Activated CD4-positive, alpha-beta T cell treated with anti-CD3 and anti-CD28 coated beads, Interleukin-2, amount 10 ng/mL, durations not matched to agents 7 days and 5 days (primary cell): ENCODE data around the gene HOXA11. TPM values are rescaled to one million over a fixed set of nuclear protein-coding genes. Genes with fewer than 3 reads are reported as not detected.

Source experiments
- CTCF ChIA-PET: fragments of 350-600 bp; sonication (Branson Sonifier 250); formaldehyde crosslinking; loops from one replicate; lab custom pipeline; 2021; ENCODE audit warnings: antibody characterized with exemption; lab: Charles Lee
- POLR2A ChIA-PET: fragments of 350-600 bp; sonication (Branson Sonifier 250); formaldehyde crosslinking; loops from one replicate; lab custom pipeline; 2021; ENCODE audit warnings: antibody characterized with exemption; lab: Charles Lee
- DNase-seq: peaks from one replicate; pipeline ENCODE4 v3.0.0-alpha.2; 2020
- H3K27ac Mint-ChIP-seq: one replicate; pipeline ENCODE4 v1.8.0; 2021; ENCODE audit warnings: mild to moderate bottlenecking, moderate library complexity, mixed read lengths
- H3K27me3 Mint-ChIP-seq: one replicate; pipeline ENCODE4 v1.8.0; 2021; ENCODE audit warnings: mixed read lengths
- H3K36me3 Mint-ChIP-seq: one replicate; pipeline ENCODE4 v1.8.0; 2021; ENCODE audit warnings: low read depth, mixed read lengths
- H3K4me1 Mint-ChIP-seq: one replicate; pipeline ENCODE4 v1.8.0; 2021; ENCODE audit warnings: mixed read lengths
- H3K4me3 Mint-ChIP-seq: one replicate; pipeline ENCODE4 v1.8.0; 2021; ENCODE audit warnings: mild to moderate bottlenecking, moderate library complexity, mixed read lengths
- H3K9me3 Mint-ChIP-seq: one replicate; pipeline ENCODE4 v1.8.0; 2021; ENCODE audit warnings: mixed read lengths
- total RNA-seq, 2 experiments: library from RNA; stranded (reverse); gene quantifications; one replicate each; pipeline ENCODE4 v1.2.3, GENCODE V29; 2021

HOXA11 gene
- not detected for total RNA-seq

DNA sequence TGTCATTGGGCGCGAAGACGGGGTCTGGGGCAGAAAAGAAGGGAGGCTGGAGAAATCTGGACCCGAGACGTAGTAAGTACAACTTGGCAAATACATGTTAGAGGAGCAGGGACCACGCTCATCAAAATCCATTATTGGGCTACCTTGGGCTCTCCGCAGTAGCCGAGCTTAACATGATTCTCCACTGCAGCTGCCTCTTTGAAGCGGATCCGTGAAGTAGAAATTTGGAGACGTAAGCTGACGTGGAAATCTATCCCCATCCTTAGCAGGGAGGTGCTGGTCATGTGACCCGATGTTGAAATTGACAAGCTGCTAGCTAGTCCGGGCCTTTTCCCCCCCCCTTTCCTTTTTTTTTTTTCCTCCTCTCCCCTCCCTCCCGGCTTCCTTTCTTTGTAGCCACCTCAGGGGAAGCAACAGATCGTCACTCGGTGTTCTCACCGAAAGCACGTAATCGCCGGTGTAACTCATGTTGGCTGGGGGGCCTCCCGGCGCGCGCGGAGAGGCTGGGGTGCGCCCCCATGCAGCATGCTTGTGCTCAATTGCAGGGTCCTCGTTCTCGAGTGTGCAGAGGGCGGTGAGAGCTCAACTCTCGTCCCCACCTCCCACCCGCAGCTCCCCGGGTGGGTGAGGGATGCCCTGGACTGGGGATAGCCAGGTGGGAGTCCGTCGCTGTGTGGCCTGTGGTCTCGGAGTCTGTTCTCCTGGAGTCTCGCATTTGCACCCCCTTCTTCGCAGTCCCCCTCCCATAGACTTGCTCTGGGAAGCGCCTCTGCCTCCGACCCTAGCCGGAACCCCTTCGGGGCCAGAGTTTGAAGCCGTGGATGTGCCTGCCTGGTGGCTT, at the start of gene HOXA11:
TSS of gene HOXA11 (minus strand) at position 220 of the 841 bp plus-strand sequence. CDS start at position 132, 88 bp downstream.
- Mint-ChIP-seq H3K4me3 (peak within 1 kb of the TSS; percentile 50), H3K27me3 (peaks cover 79% of the 10 kb centered on the region), H3K4me1 (peaks cover 42% of the 10 kb centered on the region), H3K36me3 (peaks cover 11% of the 10 kb centered on the region), H3K9me3 (no peaks in the 10 kb centered on the region), H3K27ac (peak within 1 kb of the TSS; percentile 69)
- ChIA-PET POLR2A (no interaction called here), CTCF (interaction anchor here (0.6 to 4.0 kb wide), 8 partner anchors 10 to 307 kb away, joined by 3 to 18 read pairs (median 4); no protein-coding TSS in a partner anchor)
- DNase-seq = no peak

DNA sequence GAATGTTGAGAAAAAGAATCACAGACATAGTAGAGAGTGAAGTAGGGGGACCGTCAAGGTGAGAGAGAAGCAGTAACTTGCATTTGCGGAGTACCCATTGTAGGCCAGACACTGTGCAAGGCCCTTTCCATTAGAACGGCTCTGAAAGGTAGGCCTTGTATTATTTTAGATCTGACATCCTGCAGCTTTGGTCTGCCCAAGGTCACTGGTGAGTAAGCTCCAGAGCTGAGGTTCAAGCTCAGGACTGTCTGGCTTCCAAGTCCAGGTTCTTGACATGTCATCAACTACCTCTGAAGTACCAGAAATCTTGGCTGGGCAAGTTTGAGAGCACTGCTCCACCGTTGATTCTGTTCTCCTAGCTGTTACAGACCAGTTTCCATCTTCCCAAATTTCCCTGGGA, 44.4 kb upstream of the HOXA11 start:
- Mint-ChIP-seq H3K4me3 (no peak overlapping the region), H3K4me1 (peaks cover 1% of the 10 kb centered on the region), H3K27me3 (peaks cover 45% of the 10 kb centered on the region), H3K27ac (no peak overlapping the region), H3K36me3 (no peaks in the 10 kb centered on the region), H3K9me3 (no peaks in the 10 kb centered on the region)
- CTCF ChIA-PET = no interaction called here
- POLR2A ChIA-PET = no interaction called here
- DNase-seq = no peak

DNA sequence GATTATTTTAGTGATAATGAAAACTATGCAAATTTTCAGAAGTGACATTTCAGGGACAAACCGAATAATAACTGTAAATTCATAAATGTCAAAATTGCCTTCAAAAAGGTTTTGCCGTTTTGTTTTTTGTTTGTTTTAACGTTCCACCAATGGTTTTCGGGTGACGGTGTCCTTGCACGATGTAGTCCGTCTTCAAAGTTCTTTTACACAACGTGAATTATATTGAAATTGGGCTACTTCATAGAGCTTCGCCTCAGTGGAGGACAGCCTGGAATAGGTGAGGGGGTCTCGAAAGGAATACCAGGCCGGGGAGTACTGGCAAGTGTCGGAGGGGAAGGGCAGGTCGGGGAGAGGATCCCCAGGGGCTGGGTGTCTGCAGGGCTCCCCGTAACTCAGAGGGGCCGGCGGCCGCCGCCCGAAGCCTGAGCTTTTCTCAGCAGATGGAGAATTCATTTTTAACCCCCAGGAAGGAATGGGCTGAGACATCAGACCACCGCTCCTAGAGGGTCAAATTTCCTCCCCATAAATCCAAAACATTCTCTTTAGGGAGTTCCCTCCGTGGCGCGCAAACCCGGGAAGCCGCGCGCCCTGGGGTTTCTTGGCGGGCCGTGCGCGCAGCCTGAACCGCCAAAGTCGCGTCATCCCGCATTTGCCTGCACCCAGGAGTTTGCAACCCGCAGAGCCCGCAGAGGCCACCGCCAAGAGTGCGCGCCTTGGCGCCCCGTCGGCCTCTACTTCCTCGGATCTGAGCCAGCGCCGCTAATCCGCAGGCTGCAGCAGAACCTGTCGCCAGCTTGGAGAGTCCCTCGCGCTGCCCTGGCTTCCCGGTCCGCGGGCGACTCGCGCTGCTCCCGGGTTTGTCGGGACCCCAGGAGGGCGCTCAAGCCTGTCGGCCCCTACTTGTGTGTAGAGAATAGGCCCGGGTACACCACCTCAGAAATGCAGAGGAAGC, 40.2 kb upstream of the HOXA11 start:
- peaks cover 4% of the 10 kb centered on the region for H3K4me1 Mint-ChIP-seq
- no peaks in the 10 kb centered on the region for H3K36me3 Mint-ChIP-seq
- H3K4me3 Mint-ChIP-seq = no peak overlapping the region
- H3K27me3 Mint-ChIP-seq = peaks cover 66% of the 10 kb centered on the region
- no peaks in the 10 kb centered on the region for H3K9me3 Mint-ChIP-seq
- ChIA-PET CTCF (interaction anchor here (1.2 kb wide), 1 partner anchor 15 kb away, joined by 3 read pairs; no protein-coding TSS in a partner anchor), POLR2A (no interaction called here)
- DNase-seq = no peak
- no peak overlapping the region for H3K27ac Mint-ChIP-seq

DNA sequence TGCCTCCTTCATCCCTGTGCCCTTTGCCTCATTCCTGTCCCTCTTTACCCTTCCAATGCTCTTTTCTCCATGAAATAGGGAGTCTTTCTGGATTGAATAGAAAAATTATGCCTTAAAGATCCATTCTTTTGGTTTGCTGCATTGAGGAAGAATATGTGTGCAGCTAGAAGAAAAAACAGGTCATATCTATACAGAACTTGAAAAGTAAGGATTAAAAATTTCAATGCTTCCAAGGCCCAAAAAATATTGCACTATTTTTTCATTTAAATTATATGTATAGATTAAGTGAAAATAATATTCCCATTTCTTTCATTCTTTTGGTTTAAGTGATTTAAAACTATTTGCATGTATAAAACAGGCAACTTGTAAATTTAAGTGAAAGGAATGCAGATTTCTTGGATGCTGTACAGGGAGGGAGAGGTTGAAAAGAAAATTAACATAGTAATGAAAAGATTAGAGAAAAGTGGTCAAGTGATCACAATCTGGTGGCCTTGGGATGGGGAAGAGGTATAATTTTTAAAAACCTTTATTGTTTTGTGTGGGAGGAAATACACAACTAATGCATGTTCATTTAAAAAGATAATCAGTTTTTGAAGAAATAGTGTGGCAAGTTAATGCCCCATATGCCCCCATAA, 39.0 kb upstream of the HOXA11 start:
- POLR2A ChIA-PET = interaction anchor here (0.7 kb wide), 1 partner anchor 131 kb away, joined by 3 read pairs; no protein-coding TSS in a partner anchor
- no peak for DNase-seq
- no peak overlapping the region for H3K27ac Mint-ChIP-seq

DNA sequence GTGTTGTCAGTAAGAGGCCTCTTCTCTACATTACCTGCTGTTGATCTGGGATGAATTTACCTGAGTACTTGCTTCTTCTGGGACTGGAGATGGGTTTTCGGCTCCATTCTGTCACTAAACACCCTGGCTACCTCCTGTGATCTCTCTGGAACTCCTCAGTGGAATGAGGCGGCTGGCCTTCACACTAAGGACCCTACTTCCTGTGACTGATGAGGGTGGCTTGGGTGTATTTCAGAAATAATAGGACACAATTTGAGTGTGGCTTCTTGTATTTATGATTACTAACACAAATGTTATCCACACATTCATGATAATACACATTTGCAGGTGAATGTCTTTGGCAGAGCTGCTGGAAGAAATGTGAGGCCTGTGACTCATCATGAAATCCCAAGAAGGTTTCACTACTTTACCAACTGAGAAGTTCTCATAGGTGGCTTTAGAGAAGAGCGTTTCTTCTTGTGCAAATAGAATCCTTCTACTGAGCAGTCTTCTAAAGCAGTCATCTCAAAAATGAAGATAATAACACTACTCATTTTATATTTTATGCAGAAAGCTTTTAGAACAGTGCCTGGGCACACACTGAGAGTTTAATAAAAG, 36.3 kb upstream of the HOXA11 start:
- Mint-ChIP-seq H3K27me3 (peaks cover 71% of the 10 kb centered on the region), H3K4me1 (peaks cover 8% of the 10 kb centered on the region), H3K4me3 (no peak overlapping the region), H3K9me3 (no peaks in the 10 kb centered on the region), H3K36me3 (no peaks in the 10 kb centered on the region), H3K27ac (no peak overlapping the region)
- CTCF ChIA-PET = no interaction called here
- no peak for DNase-seq
- POLR2A ChIA-PET = no interaction called here

More for the DNA sequence above, 39.0 kb upstream of the HOXA11 start:
- CTCF ChIA-PET = interaction anchor here (1.2 to 1.3 kb wide), 2 partner anchors 11 to 17 kb away, joined by 3 to 4 read pairs; no protein-coding TSS in a partner anchor
- Mint-ChIP-seq H3K36me3 (no peaks in the 10 kb centered on the region), H3K4me1 (peaks cover 8% of the 10 kb centered on the region), H3K4me3 (no peak overlapping the region), H3K9me3 (no peaks in the 10 kb centered on the region), H3K27me3 (peaks cover 70% of the 10 kb centered on the region)

DNA sequence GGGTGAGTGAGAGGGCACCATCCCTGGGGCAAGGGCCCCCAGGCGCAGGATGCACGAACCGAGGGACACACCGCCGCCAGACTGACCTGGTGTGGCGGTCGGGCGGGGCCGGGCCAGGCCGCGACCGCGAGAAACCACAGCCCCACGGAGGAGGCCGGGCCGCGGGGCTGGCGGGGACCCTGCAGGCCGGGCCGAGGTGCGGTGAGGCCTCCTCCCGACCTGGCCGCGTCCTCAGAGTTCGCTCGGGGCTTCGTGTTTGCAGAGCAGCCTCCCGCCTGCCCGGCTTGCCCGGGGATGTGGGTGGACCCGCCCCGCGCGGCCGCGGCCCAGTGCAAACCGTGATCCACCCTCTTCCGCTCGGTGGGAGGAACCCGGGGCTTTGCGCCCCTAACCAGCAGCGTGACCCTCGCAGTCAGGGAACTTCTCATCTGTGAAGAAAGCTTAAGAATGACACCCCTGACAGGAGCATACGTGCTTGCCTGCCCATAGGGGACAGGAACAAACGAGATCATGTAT, 35.5 kb upstream of the HOXA11 start:
- no peaks in the 10 kb centered on the region for H3K9me3 Mint-ChIP-seq
- H3K4me3 Mint-ChIP-seq = no peak overlapping the region
- no peaks in the 10 kb centered on the region for H3K36me3 Mint-ChIP-seq
- POLR2A ChIA-PET = no interaction called here
- no peak overlapping the region for H3K27ac Mint-ChIP-seq
- DNase-seq = no peak
- CTCF ChIA-PET = no interaction called here
- H3K27me3 Mint-ChIP-seq = peaks cover 74% of the 10 kb centered on the region
- H3K4me1 Mint-ChIP-seq = peaks cover 8% of the 10 kb centered on the region

DNA sequence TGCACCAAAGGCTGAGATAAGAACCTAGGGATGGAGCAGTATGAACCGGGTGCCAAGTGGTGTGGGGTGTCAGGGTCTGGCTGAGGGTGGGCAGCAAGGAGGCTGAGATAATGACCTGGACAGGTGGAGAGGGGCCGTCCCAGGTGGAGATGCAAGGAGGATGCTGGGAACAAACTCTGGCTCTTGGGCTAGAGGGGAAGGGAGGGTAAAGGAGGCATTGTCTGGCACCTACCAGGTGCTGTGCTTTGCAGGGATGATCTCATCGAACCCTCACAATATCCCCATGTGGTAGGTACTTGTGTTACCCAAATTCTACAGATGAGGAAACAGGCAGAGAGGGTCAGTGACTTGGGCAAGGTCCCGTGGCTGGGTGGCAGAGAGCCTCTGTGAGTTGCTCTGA, 34.8 kb upstream of the HOXA11 start:
- Mint-ChIP-seq H3K27me3 (peaks cover 77% of the 10 kb centered on the region), H3K36me3 (no peaks in the 10 kb centered on the region), H3K4me1 (peaks cover 6% of the 10 kb centered on the region), H3K4me3 (no peak overlapping the region), H3K27ac (no peak overlapping the region), H3K9me3 (no peaks in the 10 kb centered on the region)
- ChIA-PET POLR2A (no interaction called here), CTCF (interaction anchor here (0.7 kb wide), 1 partner anchor 1432 kb away, joined by 3 read pairs; no protein-coding TSS in a partner anchor)
- DNase-seq = no peak

DNA sequence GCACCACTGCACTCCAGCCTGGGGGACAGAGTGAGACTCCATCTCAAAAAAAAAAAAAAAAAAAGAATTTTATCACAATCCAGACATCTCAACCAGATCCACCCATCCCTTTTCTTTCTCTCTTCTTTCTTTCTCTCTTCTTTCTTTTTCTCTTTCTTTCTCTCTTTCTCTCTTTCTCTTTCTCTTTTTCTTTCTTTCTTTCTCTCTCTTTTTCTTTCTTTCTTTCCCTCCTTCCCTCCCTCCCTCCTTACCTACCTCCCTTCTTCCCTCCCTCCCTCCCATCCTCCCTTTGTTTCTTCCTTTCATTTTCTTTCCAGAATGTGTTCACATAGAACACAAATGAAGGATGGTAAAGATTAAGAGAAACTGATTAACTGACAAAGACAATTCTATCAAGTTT, 32.9 kb upstream of the HOXA11 start:
- H3K9me3 Mint-ChIP-seq = no peaks in the 10 kb centered on the region
- no peaks in the 10 kb centered on the region for H3K36me3 Mint-ChIP-seq
- peaks cover 8% of the 10 kb centered on the region for H3K4me1 Mint-ChIP-seq
- no peak for DNase-seq
- CTCF ChIA-PET = interaction anchor here (1.1 kb wide), 1 partner anchor 22 kb away, joined by 3 read pairs; no protein-coding TSS in a partner anchor
- POLR2A ChIA-PET = no interaction called here
- no peak overlapping the region for H3K4me3 Mint-ChIP-seq
- no peak overlapping the region for H3K27ac Mint-ChIP-seq
- peaks cover 80% of the 10 kb centered on the region for H3K27me3 Mint-ChIP-seq

DNA sequence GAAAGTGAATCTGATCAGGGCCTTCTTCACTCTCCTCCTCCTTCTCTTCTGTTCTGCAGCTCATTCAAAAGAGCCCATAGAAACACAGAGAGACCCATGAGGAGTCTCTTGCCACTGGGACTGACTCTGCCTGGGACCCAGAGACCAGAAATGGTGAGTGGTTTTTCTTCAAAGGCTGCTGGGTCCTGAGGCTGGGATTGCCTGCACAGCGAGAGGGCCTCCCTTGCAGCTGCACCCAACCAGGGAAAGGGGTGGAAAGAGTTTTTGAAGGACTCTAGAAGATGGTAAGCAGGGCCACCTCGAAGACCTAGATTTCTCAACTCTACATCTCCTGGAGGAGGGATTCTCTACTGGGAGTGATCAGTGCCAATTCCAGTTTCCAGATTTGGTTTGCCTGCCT, 30.3 kb upstream of the HOXA11 start:
- no peaks in the 10 kb centered on the region for H3K36me3 Mint-ChIP-seq
- no peaks in the 10 kb centered on the region for H3K9me3 Mint-ChIP-seq
- H3K4me1 Mint-ChIP-seq = peaks cover 8% of the 10 kb centered on the region
- H3K27me3 Mint-ChIP-seq = peaks cover 83% of the 10 kb centered on the region
- DNase-seq = no peak
- ChIA-PET CTCF (interaction anchor here (1.6 kb wide), 1 partner anchor 19 kb away, joined by 4 read pairs; no protein-coding TSS in a partner anchor), POLR2A (no interaction called here)
- H3K4me3 Mint-ChIP-seq = no peak overlapping the region
- no peak overlapping the region for H3K27ac Mint-ChIP-seq

DNA sequence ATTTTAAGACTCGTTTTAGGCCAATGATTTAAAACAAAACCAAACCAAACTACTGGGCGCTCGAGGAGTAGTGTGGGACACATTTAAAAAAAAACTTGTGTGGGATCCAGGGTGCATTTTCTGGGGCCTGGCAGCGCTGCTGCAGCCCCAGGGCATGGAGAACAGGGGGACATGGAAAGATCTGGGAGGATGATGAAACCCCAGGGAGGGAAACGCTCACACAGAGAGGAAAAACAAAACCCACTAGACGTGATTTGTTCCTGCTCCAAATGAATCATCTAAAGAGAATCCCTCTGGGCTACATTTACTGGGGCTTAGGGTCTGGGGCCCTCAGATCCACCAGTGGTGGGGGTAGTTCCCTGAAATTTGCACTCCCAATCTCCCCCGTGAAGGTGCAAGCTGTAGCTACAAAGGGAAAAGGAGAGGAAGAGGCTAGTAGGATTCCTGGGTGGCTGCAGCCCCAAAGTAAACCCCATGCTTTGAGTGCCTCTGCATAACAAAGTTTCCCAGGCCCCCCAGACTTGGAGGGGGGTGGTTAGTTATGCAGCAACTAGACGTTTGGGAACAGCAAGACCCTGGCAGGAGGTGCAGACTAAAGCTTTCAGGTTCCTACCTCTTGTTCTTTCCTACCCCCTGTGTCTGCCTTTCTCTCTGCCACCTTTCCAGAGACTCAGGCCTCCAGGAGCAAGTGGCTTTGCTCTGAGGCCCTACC, 29.4 kb upstream of the HOXA11 start:
- peaks cover 6% of the 10 kb centered on the region for H3K4me1 Mint-ChIP-seq
- H3K36me3 Mint-ChIP-seq = no peaks in the 10 kb centered on the region
- no peak for DNase-seq
- CTCF ChIA-PET = no interaction called here
- H3K4me3 Mint-ChIP-seq = no peak overlapping the region
- H3K9me3 Mint-ChIP-seq = no peaks in the 10 kb centered on the region
- H3K27ac Mint-ChIP-seq = no peak overlapping the region
- peaks cover 82% of the 10 kb centered on the region for H3K27me3 Mint-ChIP-seq
- POLR2A ChIA-PET = no interaction called here

DNA sequence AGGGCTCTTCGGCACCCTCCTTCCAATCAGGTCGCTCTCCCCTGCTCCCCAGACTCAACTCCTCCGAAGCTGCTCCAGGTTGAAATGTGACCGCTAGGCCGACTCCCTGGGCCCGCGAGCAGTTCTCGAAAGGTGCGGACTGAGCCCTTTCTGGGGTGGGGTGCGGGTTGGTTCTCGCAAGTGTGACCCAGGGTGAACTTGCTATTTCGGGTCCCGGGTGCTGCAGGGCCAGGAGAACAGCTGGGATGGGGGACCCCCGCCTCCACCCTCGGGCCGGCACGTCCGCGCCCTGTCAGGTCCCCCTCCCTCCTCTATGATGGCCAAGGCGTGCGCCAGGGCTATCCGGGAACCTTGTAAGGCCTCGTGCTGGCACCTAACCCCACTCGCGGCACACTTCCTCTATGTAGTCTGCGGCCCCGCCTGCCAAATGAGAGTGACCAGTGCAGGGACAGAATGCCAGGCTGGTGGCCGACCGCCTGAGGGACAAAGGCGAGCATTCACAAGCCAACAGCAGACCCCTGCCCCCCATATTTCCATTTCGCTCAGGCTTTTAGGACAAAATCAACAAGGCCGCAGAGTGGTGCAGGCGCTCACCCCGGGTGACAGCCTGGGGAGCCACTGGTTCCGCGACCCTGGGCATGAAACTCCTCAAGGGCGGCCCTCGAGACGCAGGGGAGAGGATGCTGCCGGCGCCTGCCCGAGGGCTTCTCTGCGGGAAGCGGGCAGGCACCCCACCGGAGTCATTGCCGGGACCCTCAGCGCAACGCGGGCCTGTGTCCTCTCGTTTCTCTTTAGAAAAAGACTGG, 28.6 kb upstream of the HOXA11 start:
- peaks cover 6% of the 10 kb centered on the region for H3K4me1 Mint-ChIP-seq
- H3K36me3 Mint-ChIP-seq = no peaks in the 10 kb centered on the region
- H3K27me3 Mint-ChIP-seq = peaks cover 84% of the 10 kb centered on the region
- ChIA-PET POLR2A (no interaction called here), CTCF (no interaction called here)
- no peak overlapping the region for H3K4me3 Mint-ChIP-seq
- no peaks in the 10 kb centered on the region for H3K9me3 Mint-ChIP-seq
- DNase-seq = no peak
- no peak overlapping the region for H3K27ac Mint-ChIP-seq
